Upper lobe of left lung (tissue), 6 donors: ENCODE measurements around the gene TRPC4. TPM values are rescaled to one million over a fixed set of nuclear protein-coding genes. Genes with fewer than 3 reads are reported as not detected.

Source experiments
- ATAC-seq, 2 donors: fragments of 200-7000 bp; cut with Tn5 transposase; one replicate each; pipeline ENCODE4 v1.9.1; 2022; ENCODE audit warnings: mild to moderate bottlenecking in 2 of 2, moderate library complexity in 2 of 2; ENCODE audit not compliant: low FRiP score in 2 of 2
- DNase-seq, 2 donors: peaks; one replicate each; pipeline ENCODE4 v3.0.0-alpha.2; 2019 to 2020
- H3K27ac ChIP-seq, 4 donors: fragments of 200-600 bp; sonication (generic); one replicate each; pipeline ENCODE4 v1.5.1; 2016 to 2019
- H3K27me3 ChIP-seq, 4 donors: fragments of 200-600 bp; sonication (generic); one replicate each; pipeline ENCODE4 v1.5.1; 2017 to 2019
- H3K36me3 ChIP-seq, 4 donors: fragments of 200-600 bp; sonication (generic); one replicate each; pipeline ENCODE4 v1.5.1; 2016 to 2019
- H3K4me1 ChIP-seq, 4 donors: fragments of 200-600 bp; sonication (generic); one replicate each; pipeline ENCODE4 v1.5.1; 2018 to 2019
- H3K4me3 ChIP-seq, 4 donors: fragments of 200-600 bp; sonication (generic); one replicate each; pipeline ENCODE4 v1.5.1; 2017 to 2019; ENCODE audit warnings: mild to moderate bottlenecking in 2 of 4, moderate library complexity in 1 of 4
- H3K9me3 ChIP-seq, 4 donors: fragments of 200-600 bp; sonication (generic); one replicate each; pipeline ENCODE4 v1.5.1; 2018 to 2019
- EP300 ChIP-seq, 4 donors: sonication (generic); formaldehyde crosslinking; IDR thresholded peaks; one replicate each; pipeline ENCODE4 v1.5.1; 2017; ENCODE audit warnings: antibody characterized with exemption in 4 of 4, control low read depth in 2 of 4
- POLR2A ChIP-seq, 4 donors: fragments of 450-650 bp; IDR thresholded peaks; one replicate each; pipeline ENCODE4 v1.5.1; 2016 to 2017; ENCODE audit warnings: antibody characterized with exemption in 4 of 4, mild to moderate bottlenecking in 2 of 4
- POLR2AphosphoS5 ChIP-seq, 2 donors: sonication (generic); formaldehyde crosslinking; IDR thresholded peaks; one replicate each; pipeline ENCODE4 v1.5.1; 2017; ENCODE audit warnings: antibody characterized with exemption in 2 of 2
- WGBS, 2 donors: methylation state at CpG; one replicate each; pipeline ENCODE4 v1.1.5; 2017 to 2018; 5-methylcytosine and 5-hydroxymethylcytosine counted together
- total RNA-seq, 6 donors: library from RNA; depleted of rRNA in 4 of 6; stranded (reverse); fragments of >200 nt in 4 of 6; gene quantifications; one replicate each; pipeline versions ENCODE4 v1.1.0 to v1.2.1, GENCODE V29; 2016 to 2021
- TF ChIP-seq, protein P1 (sequence below), 6 experiments: fragments of 450-650 bp in 4 of 6; fragments of 200-600 bp in 2 of 6; sonication (generic) in 2 of 6; IDR thresholded peaks; one replicate each; pipeline ENCODE4 v1.5.1; 2016 to 2019; ENCODE audit warnings: antibody characterized with exemption in 6 of 6
- donor health status: DM: no; HTN: no; CAD: no; lungs with moderate emphysema.
- donor health status: DM: no; HTN: yes; CAD: no; lungs with severe emphysema.

TRPC4 gene
- total RNA-seq, 6 donors from 2014 or later: 0.39 to 6.3 (median 1.8) TPM

- no peak overlapping the region for H3K27ac ChIP-seq
- TF ChIP-seq EP300 (IDR thresholded peaks at IDR 0.05) (no peak), POLR2A (IDR thresholded peaks at IDR 0.05) (no peak), POLR2AphosphoS5 (IDR thresholded peaks at IDR 0.05) (no peak)
- TF ChIP-seq, protein P1, sequence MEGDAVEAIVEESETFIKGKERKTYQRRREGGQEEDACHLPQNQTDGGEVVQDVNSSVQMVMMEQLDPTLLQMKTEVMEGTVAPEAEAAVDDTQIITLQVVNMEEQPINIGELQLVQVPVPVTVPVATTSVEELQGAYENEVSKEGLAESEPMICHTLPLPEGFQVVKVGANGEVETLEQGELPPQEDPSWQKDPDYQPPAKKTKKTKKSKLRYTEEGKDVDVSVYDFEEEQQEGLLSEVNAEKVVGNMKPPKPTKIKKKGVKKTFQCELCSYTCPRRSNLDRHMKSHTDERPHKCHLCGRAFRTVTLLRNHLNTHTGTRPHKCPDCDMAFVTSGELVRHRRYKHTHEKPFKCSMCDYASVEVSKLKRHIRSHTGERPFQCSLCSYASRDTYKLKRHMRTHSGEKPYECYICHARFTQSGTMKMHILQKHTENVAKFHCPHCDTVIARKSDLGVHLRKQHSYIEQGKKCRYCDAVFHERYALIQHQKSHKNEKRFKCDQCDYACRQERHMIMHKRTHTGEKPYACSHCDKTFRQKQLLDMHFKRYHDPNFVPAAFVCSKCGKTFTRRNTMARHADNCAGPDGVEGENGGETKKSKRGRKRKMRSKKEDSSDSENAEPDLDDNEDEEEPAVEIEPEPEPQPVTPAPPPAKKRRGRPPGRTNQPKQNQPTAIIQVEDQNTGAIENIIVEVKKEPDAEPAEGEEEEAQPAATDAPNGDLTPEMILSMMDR (IDR thresholded peaks at IDR 0.05): no peak
- ATAC-seq (no peak), DNase-seq (no peak)
- H3K36me3 ChIP-seq: no peaks in the 10 kb centered on the region
- H3K4me3 ChIP-seq: no peak overlapping the region
- H3K9me3 ChIP-seq: no peaks in the 10 kb centered on the region
- 71 to 72% methylated on average over 7 of the region's 7 CpGs for WGBS, 2 donors
- no peaks in the 10 kb centered on the region for H3K27me3 ChIP-seq
- no peaks in the 10 kb centered on the region for H3K4me1 ChIP-seq
These were observed 96.9 kb downstream of the TRPC4 start for GRCh38 chr13:37772644-37773043.

- H3K9me3 ChIP-seq: no peaks in the 10 kb centered on the region
- H3K4me3 ChIP-seq: no peak overlapping the region
- H3K36me3 ChIP-seq: no peaks in the 10 kb centered on the region
- no peaks in the 10 kb centered on the region for H3K27me3 ChIP-seq
- WGBS, 2 donors: 82 to 93% methylated on average over 2 of the region's 2 CpGs
- H3K27ac ChIP-seq: no peak overlapping the region
- no peaks in the 10 kb centered on the region for H3K4me1 ChIP-seq
- DNase-seq: no peak
- ATAC-seq: no peak
- no peak for TF ChIP-seq EP300 (IDR thresholded peaks at IDR 0.05)
These were observed 100.0 kb downstream of the TRPC4 start for GRCh38 chr13:37769545-37769944.

DNA sequence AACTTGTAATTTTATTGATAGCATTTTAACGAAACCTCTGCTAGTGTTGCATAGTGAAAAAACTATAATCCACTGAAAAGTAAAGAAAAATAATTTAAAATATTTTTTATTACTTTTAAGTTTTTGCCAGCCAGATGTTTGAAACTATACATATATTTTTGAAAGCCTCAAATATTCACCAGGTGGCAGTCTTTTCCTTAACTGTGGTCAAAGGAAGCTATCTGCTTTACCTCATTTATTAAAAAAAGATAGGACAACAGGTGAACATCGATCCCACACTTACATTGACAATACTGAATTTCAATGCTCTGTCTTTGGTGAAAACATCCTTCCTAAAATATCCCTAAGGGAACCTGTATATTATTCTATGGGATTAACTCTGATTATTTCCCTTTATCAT, 100.5 kb downstream of the TRPC4 start:
- H3K27me3 ChIP-seq: no peaks in the 10 kb centered on the region
- no peak overlapping the region for H3K4me3 ChIP-seq
- H3K36me3 ChIP-seq: no peaks in the 10 kb centered on the region
- no peaks in the 10 kb centered on the region for H3K4me1 ChIP-seq
- TF ChIP-seq EP300 (IDR thresholded peaks at IDR 0.05): no peak
- ATAC-seq (no peak), DNase-seq (no peak)
- H3K9me3 ChIP-seq: no peaks in the 10 kb centered on the region
- 65 to 70% methylated on average over 2 of the region's 2 CpGs for WGBS, 2 donors
- no peak overlapping the region for H3K27ac ChIP-seq

GRCh38 chr13:37766502-37766901, 103.1 kb downstream of the TRPC4 start:
- 82% methylated on average over 3 of the region's 3 CpGs for WGBS, 2 donors
- no peak for ATAC-seq

DNA sequence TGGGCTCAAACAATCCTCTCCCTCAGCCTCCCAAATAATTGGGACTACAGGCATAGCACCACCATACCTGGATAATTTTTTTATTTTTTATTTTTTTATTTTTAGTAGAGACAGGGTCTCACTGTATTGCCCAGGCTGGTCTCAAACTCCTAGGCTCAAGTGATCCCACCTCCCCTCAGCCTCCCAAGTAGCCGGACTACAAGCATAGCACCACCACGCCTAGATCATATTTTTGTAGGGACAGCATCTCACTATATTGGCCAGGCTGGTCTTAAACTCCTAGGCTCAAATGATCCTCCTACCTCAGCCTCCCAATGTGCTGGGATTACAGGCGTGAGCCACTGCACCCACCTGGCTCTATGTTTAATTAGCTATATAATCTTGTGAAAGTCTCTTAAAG, 114.2 kb downstream of the TRPC4 start:
- WGBS, 2 donors: 61 to 89% methylated on average over 3 of the region's 3 CpGs
- no peaks in the 10 kb centered on the region for H3K9me3 ChIP-seq
- no peak for TF ChIP-seq POLR2A (IDR thresholded peaks at IDR 0.05)
- no peak for TF ChIP-seq EP300 (IDR thresholded peaks at IDR 0.05)
- TF ChIP-seq, protein P1 (IDR thresholded peaks at IDR 0.05): no peak
- no peak for TF ChIP-seq POLR2AphosphoS5 (IDR thresholded peaks at IDR 0.05)
- no peaks in the 10 kb centered on the region for H3K27me3 ChIP-seq
- DNase-seq: no peak
- no peaks in the 10 kb centered on the region for H3K4me1 ChIP-seq
- H3K4me3 ChIP-seq: no peak overlapping the region
- no peak overlapping the region for H3K27ac ChIP-seq
- no peaks in the 10 kb centered on the region for H3K36me3 ChIP-seq
- no peak for ATAC-seq

More at GRCh38 chr13:37766502-37766901, 103.1 kb downstream of the TRPC4 start:
- no peak for DNase-seq
- Histone ChIP-seq H3K4me3 (no peak overlapping the region), H3K9me3 (no peaks in the 10 kb centered on the region), H3K4me1 (no peaks in the 10 kb centered on the region), H3K27ac (no peak overlapping the region), H3K27me3 (no peaks in the 10 kb centered on the region), H3K36me3 (no peaks in the 10 kb centered on the region)
- TF ChIP-seq, protein P1 (IDR thresholded peaks at IDR 0.05): no peak
- no peak for TF ChIP-seq POLR2A (IDR thresholded peaks at IDR 0.05)
- no peak for TF ChIP-seq EP300 (IDR thresholded peaks at IDR 0.05)
- TF ChIP-seq POLR2AphosphoS5 (IDR thresholded peaks at IDR 0.05): no peak

DNA sequence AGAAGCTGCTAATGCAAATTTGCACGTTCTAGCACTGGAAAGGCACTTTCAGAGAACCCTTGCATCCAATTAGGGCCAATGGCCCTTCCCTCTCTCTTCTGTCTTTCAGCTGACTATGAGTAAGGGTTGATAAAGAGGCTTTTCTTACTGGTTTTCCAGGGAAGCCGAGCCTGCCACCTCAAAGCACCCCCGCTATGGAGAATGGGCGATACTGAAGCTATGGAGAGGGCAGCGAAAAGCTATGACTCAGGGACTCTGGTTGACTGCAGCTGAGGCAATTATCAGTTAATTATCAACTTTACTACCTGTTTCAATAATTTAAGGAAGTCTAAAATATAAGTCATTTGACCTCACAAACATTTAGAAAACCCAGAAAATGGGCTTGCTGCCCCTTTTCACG, 115.8 kb downstream of the TRPC4 start:
- H3K27me3 ChIP-seq: no peaks in the 10 kb centered on the region
- ATAC-seq (no peak), DNase-seq (no peak)
- H3K4me3 ChIP-seq: no peak overlapping the region
- no peak overlapping the region for H3K27ac ChIP-seq
- H3K36me3 ChIP-seq: no peaks in the 10 kb centered on the region
- WGBS, 2 donors: 84 to 88% methylated on average over 6 of the region's 6 CpGs
- no peaks in the 10 kb centered on the region for H3K9me3 ChIP-seq
- TF ChIP-seq POLR2AphosphoS5 (IDR thresholded peaks at IDR 0.05): no peak
- TF ChIP-seq EP300 (IDR thresholded peaks at IDR 0.05): no peak
- TF ChIP-seq POLR2A (IDR thresholded peaks at IDR 0.05): no peak
- TF ChIP-seq, protein P1 (IDR thresholded peaks at IDR 0.05): no peak
- H3K4me1 ChIP-seq: no peaks in the 10 kb centered on the region
